Breast epithelium (tissue), 4 donors: ENCODE results near the gene MT2A. TPM values are rescaled to one million over a fixed set of nuclear protein-coding genes. Genes with fewer than 3 reads are reported as not detected.

ENCODE experiments used
- DNase-seq, 2 donors: peaks; one replicate each; pipeline ENCODE4 v3.0.0-alpha.2; 2019; ENCODE audit warnings: low spot score in 2 of 2
- H3K27ac ChIP-seq, 2 donors: fragments of 200-600 bp; sonication (generic) in 1 of 2; one replicate each; pipeline ENCODE4 v1.5.1; 2016 to 2019; ENCODE audit warnings: mild to moderate bottlenecking in 1 of 2
- H3K27me3 ChIP-seq, 2 donors: fragments of 200-600 bp; sonication (generic) in 1 of 2; one replicate each; pipeline versions ENCODE4 v1.5.1 to v1.6.0; 2017 to 2019; ENCODE audit warnings: control low read depth in 1 of 2, mild to moderate bottlenecking in 1 of 2
- H3K36me3 ChIP-seq: fragments of 200-600 bp; one replicate; pipeline ENCODE4 v1.5.1; 2019
- H3K4me1 ChIP-seq, 2 donors: fragments of 200-600 bp; sonication (generic); one replicate each; pipeline ENCODE4 v1.5.1; 2016 to 2019; ENCODE audit warnings: control low read depth in 1 of 2
- H3K4me3 ChIP-seq, 3 donors: fragments of 200-600 bp; sonication (generic); 1 replicate in 2 of 3; 2 replicates in 1 of 3; pipeline ENCODE4 v1.5.1; 2016 to 2019; ENCODE audit warnings: mild to moderate bottlenecking in 3 of 3, moderate library complexity in 2 of 3
- H3K9me3 ChIP-seq, 2 donors: fragments of 200-600 bp; sonication (generic) in 1 of 2; one replicate each; pipeline ENCODE4 v1.5.1; 2016 to 2019; ENCODE audit warnings: control low read depth in 1 of 2
- CTCF ChIP-seq, 3 donors: fragments of 450-650 bp; IDR thresholded peaks; one replicate each; pipeline ENCODE4 v1.5.1; 2016 to 2017; ENCODE audit warnings: antibody characterized with exemption in 3 of 3, mild to moderate bottlenecking in 3 of 3, moderate library complexity in 3 of 3
- POLR2A ChIP-seq: fragments of 450-650 bp; IDR thresholded peaks from one replicate; pipeline ENCODE4 v1.6.1; 2016; ENCODE audit warnings: antibody characterized with exemption, mild to moderate bottlenecking, moderate library complexity
- POLR2AphosphoS5 ChIP-seq, 3 donors: sonication (generic); formaldehyde crosslinking; IDR thresholded peaks; one replicate each; pipeline ENCODE4 v1.6.1; 2017; ENCODE audit warnings: antibody characterized with exemption in 3 of 3
- intact Hi-C: fragments of 100-400 bp; cut with DNase I; formaldehyde crosslinking; loops from one replicate; pipeline ENCODE4 v1.15.1; 2023; ENCODE audit warnings: low total_unique reads
- total RNA-seq, 3 donors: library from RNA; depleted of rRNA; stranded (reverse); fragments of >200 nt; gene quantifications; one replicate each; pipeline ENCODE4 v1.1.0, GENCODE V29; 2016

Gene MT2A
- total RNA-seq, 3 donors from 2014 or later = 352 to 543 (median 428) TPM

GRCh38 chr16:56631197-56631596 lies 22.8 kb downstream of the MT2A start:
- no peak for TF ChIP-seq CTCF (IDR thresholded peaks at IDR 0.05)
- no peak for TF ChIP-seq POLR2AphosphoS5 (IDR thresholded peaks at IDR 0.05)
- no peak for TF ChIP-seq POLR2A
- no peaks in the 10 kb centered on the region for H3K27me3 ChIP-seq
- H3K4me3 ChIP-seq = peak overlapping the region in 2 of 3 donors; percentile 66 to 80
- intact Hi-C loops = no loop called here
- no peaks in the 10 kb centered on the region for H3K4me1 ChIP-seq
- H3K27ac ChIP-seq = peak overlapping the region; percentile 77 to 86
- H3K9me3 ChIP-seq = no peaks in the 10 kb centered on the region
- DNase-seq = no peak
- H3K36me3 ChIP-seq = no peaks in the 10 kb centered on the region

GRCh38 chr16:56631832-56632155 lies 23.4 kb downstream of the MT2A start:
- peak overlapping the region; percentile 56 to 80 (median 66) for H3K4me3 ChIP-seq
- H3K36me3 ChIP-seq = no peaks in the 10 kb centered on the region
- no peaks in the 10 kb centered on the region for H3K27me3 ChIP-seq
- no peak for DNase-seq
- intact Hi-C loops = no loop called here
- H3K9me3 ChIP-seq = no peaks in the 10 kb centered on the region
- H3K4me1 ChIP-seq = no peaks in the 10 kb centered on the region
- TF ChIP-seq POLR2A (no peak), POLR2AphosphoS5 (IDR thresholded peaks at IDR 0.05) (no peak), CTCF (IDR thresholded peaks at IDR 0.05) (no peak)
- peak overlapping the region; percentile 77 to 86 for H3K27ac ChIP-seq

GRCh38 chr16:56632156-56632847 lies 23.9 kb downstream of the MT2A start, which contains the start of gene MT1M:
MT1M (plus strand) TSS chr16:56632659; CDS start chr16:56632732, 73 bp downstream.
- peak; percentile 14 to 76 (median 35) for TF ChIP-seq POLR2AphosphoS5 (IDR thresholded peaks at IDR 0.05)
- no peak for TF ChIP-seq CTCF (IDR thresholded peaks at IDR 0.05)
- H3K27me3 ChIP-seq = no peaks in the 10 kb centered on the region
- peak within 1 kb of the TSS; percentile 77 to 86 for H3K27ac ChIP-seq
- DNase-seq = no peak
- H3K36me3 ChIP-seq = no peaks in the 10 kb centered on the region
- intact Hi-C loops = no loop called here
- H3K9me3 ChIP-seq = no peaks in the 10 kb centered on the region
- H3K4me1 ChIP-seq = no peaks in the 10 kb centered on the region
- H3K4me3 ChIP-seq = peak within 1 kb of the TSS; percentile 56 to 80 (median 66)

GRCh38 chr16:56632848-56633365 lies 24.5 kb downstream of the MT2A start:
- TF ChIP-seq POLR2A = no peak
- no peak for TF ChIP-seq POLR2AphosphoS5 (IDR thresholded peaks at IDR 0.05)
- TF ChIP-seq CTCF (IDR thresholded peaks at IDR 0.05) = no peak
- no peaks in the 10 kb centered on the region for H3K9me3 ChIP-seq
- intact Hi-C loops = no loop called here
- H3K27ac ChIP-seq = peak overlapping the region; percentile 77 to 86
- peak overlapping the region; percentile 56 to 80 (median 66) for H3K4me3 ChIP-seq
- no peaks in the 10 kb centered on the region for H3K4me1 ChIP-seq
- H3K36me3 ChIP-seq = no peaks in the 10 kb centered on the region
- no peak for DNase-seq
- no peaks in the 10 kb centered on the region for H3K27me3 ChIP-seq

GRCh38 chr16:56633535-56633934 lies 25.2 kb downstream of the MT2A start:
- TF ChIP-seq POLR2AphosphoS5 (IDR thresholded peaks at IDR 0.05) = no peak
- Histone ChIP-seq H3K36me3 (no peaks in the 10 kb centered on the region), H3K9me3 (no peaks in the 10 kb centered on the region), H3K4me1 (no peaks in the 10 kb centered on the region), H3K27me3 (peaks cover 0 to 5% of the 10 kb centered on the region in 2 donors), H3K27ac (peak overlapping the region in 1 of 2 donors; percentile 86), H3K4me3 (peak overlapping the region; percentile 56 to 80 (median 66))
- DNase-seq = no peak
- intact Hi-C loops = no loop called here
